GM18520 (cell line): ENCODE results near the gene RPL12.

ENCODE experiments used
- ATAC-seq: cut with Tn5 transposase; IDR thresholded peaks from one replicate; pipeline ENCODE4 v1.9.1; 2021; ENCODE audit not compliant: unreplicated experiment

The RPL12 gene

DNA sequence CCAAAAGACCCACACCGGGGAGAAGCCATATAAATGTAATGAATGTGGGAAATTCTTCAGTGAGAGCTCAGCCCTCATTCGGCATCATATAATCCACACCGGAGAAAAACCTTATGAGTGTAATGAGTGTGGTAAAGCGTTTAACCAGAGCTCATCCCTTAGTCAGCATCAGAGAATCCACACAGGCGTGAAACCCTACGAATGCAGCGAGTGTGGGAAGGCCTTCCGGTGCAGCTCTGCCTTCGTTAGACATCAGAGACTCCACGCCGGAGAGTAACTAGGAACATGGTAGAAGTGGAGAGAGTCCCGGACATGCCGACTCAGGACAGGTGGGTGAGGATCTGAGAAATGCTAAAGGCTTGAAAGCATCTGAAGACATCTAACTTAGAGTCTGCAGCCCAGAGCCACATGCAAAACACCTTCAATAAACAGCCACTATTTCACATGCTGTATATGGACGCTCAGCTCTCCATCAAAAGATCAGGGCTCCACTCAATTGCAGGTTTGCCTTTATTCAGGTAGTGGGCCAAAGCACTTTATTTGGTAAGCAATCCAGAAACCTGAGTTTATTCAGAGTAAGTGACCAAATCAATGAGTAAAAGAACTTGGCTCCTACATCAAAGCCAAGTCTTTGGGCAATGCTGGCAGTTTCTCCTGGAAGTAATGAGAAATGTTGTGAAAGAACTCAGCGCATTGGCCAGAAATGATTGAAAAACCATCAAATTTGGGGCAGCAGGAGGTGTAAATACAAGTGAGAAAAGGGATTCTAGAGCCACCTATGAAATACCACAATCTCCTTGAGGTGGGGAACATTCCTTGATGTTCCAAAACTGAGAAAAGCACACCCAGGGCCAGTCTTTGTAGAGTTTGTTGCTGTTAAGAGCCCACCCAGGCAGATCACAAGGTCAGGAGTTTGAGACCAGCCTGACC, 6.0 kb downstream of the RPL12 start:
- ATAC-seq: no peak

DNA sequence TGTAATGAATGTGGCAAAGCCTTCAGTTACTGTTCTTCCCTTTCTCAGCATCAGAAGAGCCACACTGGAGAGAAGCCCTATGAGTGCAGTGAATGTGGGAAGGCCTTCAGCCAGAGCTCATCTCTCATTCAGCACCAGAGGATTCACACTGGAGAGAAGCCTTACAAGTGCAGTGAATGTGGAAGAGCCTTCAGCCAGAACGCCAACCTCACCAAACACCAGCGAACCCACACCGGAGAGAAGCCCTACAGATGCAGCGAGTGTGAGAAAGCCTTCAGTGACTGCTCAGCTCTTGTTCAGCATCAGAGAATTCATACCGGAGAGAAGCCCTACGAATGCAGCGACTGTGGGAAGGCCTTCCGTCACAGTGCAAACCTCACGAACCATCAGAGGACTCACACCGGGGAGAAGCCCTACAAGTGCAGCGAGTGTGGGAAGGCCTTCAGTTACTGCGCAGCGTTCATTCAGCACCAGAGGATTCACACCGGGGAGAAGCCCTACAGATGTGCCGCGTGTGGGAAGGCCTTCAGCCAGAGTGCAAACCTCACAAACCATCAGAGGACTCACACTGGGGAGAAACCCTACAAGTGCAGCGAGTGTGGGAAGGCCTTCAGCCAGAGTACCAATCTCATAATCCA, 6.8 kb downstream of the RPL12 start:
- no peak for ATAC-seq

DNA sequence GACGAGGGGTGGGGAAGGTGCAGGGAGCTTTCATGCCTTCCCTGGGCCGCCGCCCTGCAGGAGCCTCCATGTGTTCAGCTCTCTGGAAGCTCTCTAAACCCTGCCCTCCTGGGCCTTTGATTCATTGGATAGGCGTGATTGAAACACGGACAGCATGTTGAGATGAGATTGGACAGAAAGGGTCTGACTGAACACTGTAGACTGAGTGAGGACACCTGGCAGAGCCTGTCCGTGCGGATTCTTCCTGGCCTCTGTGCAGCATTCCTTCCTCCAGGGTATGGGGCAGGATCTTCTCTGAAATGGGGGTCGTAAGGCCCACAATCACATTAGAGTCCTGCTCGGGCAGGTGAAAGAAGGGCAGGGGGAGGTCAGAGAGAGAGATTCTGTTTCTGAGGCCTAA, 12.8 kb downstream of the RPL12 start:
- no peak for ATAC-seq

DNA sequence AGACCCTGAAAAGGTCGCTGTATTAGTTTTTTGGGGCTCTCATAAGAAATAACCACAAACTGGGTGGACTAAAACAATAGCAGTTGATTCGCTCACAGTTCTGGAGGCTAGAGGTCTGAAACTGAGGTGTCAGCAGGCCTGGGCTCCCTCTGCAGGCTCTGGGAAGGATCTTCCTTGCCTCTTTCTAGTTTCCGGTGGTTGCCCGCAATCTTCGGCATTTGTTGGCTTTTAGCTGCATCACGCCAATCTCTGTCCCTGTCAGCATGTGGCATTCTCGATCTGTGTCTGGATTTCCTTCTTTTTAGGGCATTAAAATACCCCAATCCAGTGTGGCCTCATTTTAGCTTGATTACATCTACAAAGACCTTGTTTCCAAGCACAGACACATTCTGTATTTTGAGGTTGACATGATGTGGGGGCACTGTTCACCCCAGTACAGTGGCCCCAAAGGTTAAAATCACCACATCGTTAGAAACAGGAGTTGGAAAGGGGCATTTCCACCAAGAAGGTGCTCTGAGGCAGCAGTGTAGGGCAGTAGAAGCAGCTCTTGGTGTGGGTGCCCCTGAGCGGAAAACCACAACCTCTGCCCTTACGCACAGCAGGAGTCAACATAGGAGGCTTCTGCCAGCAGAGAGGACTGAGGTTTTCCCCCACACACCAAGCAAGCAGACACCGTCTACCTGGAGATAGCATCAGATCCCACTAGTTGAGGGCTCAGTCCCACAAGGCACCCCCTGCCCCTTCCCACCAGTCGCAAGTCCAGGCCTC, 13.5 kb downstream of the RPL12 start:
- ATAC-seq: no peak

DNA sequence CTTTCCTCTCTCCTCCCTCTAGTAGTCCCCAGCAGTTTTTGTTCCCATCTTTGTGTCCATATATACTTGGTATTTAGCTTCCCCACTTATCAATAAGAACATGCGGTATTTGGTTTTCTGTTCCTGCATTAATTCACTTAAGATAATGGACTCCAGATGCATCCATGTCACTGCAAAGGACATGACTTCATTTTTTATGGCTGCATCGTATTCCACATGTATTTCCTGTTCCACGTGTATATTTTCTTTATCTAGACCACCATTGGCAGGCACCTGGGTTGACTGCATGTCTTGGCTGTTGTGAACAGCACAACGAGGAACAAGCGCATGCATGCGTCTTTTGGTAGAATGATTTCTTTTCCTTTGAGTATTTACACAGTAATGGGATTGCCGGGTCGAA, 20.8 kb downstream of the RPL12 start:
- no peak for ATAC-seq

DNA sequence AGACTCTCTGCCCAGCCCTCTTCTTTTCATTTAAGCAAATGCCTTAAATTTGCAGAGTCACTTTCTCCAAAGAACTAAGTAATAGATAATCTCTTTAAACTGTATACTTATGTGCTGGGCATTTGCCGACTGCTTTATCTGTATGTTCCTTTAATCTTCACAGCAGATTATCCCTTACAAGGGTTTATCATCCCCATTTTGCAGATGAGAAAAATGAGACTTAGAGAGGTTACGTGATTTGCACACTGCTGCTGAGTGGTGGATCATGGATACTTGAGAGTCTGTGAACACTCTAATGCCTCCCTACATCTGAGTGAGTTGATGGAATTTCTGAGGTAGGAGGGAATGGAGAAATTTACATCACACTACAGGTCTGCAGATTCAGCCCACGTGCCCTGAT, 22.9 kb downstream of the RPL12 start:
- no peak for ATAC-seq

DNA sequence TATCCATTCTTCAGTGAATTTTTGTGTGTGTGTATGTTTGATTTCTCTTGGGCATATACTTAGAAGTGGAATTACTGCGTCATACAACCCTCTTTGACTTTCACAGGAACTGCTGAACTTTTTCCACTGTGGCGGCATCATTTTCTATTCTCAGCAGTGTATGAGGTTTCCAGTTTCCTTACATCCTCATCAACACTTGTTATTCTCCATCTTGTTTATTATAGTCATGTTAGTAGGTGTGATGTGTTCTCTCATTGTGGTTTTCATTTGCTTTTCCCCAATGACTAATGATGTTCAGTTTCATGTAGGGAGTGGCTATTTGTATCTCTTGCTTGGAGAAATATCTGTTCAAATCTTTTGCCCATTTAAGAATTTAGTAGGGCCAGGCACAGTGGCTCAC, 24.4 kb downstream of the RPL12 start:
- no peak for ATAC-seq

DNA sequence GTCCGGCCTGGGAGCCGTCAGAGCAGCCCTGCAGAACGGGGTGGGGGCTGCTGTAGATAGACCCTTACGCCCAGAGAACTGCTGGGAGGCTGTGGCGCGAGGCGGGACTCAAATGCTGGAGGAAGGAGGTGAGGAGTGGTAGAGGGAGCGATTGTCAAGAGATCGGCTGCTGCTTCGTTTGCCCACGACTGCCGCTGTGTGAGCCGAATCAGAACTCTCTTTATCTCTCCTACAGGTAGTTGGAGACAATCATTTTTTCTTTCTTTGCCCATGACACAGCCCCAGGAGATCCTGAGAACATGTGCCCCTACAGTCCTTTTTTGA, 26.6 kb downstream of the RPL12 start:
- ATAC-seq: peak; percentile 6

DNA sequence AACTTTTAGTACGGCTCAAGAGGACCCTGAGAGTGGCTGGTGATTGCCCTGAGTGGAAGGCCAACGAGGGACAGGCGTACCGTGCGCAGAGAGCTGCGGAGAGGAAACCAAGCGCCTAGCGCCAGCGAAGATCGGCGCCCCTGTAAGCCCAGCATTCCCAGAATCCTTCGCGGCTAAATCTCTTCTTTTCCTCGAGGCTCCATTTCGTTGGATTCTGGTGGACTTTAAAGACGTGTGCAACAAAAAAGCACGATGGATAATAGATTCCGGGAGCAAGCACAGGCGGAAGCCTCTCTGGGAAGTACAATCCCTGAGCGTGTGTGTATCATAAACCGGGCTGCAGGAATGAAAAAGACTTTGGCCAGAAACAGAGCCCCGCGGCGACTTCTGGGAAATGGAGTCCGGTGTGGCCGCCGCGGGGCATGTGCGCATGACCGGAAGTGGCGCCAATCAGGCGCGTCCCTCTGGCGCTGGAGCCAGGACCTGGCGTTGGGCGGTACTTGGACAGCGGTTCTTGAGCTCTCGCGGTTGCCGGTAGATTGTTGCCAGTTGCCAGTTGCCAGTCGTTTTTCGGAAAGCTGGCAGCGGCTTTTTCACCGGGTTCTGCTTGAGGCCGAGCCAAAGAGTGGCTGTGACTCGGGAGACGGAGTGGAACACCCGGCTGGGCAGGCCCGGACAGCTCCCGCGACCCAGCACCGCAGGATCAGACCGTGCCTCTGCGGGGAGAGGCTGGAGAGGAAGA, 27.1 kb downstream of the RPL12 start, which contains the start of gene ZNF79:
Gene ZNF79 (plus strand): TSS at position 449 of the 742 bp plus-strand sequence. CDS start 406 bp downstream, outside the sequence.
- peak; percentile 81 for ATAC-seq

DNA sequence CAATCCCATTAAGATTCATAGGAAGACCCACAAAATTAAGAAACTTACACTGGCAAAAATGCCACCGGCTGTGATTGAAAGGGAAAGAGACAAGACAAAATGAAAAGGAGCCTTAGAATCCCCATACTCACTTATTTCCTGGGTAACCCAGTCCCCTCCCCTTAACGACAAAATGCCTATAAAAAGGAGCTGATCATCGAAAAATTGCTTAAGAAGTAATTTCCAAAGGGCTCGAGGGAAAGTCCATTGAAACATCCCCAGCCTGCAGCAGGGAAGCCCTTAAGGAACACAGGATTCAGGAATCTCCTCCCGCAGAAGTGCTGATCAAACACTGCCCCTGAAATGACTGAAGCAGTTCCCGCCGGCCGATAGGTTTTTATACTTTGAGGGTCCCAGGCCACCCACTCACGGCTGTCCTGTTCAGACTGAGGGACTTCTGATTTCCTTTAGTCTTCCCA, 27.7 kb downstream of the RPL12 start:
- ATAC-seq: no peak

DNA sequence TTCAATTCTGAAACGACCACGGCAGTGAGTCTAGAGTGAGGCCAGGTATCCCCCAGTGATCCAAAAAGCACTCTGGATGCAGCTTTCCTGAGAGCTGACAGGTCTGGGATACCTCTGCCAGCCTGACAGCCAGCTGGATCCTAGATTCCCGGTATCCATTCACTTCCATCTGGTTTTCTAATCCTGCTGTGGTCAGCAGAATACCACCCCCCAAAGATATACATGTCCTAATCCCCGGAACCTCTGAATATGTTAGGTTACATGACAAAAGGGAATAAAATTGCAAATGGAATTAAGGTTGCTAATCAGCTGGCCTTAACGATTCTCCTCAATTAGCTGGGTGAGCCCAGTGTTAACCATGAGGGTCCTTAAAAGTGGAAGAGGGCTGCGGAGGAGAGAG, 28.4 kb downstream of the RPL12 start:
- ATAC-seq: no peak

DNA sequence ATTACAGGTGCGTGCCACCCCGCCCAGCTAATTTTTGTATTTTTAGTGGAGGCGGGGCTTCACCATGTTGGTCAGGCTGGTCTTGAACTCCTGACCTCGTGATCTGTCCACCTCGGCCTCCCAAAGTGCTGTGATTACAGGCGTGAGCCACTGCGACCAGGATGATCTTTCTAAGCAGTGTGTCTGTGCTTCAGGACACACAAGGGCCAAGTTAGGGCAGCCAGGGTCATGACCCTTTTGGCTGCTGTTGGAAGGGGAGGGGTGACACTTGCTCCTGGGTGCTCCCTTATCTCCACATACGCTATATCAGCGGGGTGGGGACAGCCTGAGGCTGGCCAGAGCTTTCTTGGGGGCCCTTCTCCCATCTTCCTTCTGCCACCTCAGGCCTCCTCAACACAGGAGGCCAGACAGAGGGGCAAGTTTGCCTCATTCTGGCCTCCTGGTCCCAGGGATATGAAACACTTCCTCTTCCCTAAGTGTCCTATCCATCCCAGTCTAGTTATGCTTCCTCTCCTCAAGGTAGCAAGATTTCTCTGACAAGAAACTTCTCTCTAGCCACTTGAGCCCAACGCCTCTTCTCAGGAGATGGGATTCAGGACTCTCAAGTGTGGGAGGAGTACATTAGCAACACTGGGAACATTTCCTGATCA, 28.9 kb downstream of the RPL12 start:
- no peak for ATAC-seq

DNA sequence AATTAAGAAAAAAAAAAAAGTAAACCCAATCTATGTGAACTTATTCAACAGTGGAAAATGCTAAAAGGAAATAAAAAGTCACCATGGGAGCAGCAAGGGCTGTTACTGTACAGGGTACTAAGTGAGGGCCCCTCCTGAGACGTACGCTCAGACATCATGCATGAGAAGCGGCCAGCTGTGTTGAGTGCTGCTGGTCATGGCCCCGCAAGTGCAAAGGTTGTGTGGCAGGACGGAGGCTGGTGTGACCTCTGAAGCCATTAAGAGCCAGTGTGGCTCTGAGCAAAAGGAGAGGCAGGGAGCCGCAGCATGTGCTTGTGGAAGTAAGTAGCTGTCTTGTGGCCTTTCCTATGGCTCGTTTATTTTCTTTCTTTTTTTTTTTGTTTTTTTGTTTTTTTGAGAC, 30.1 kb downstream of the RPL12 start:
- no peak for ATAC-seq

DNA sequence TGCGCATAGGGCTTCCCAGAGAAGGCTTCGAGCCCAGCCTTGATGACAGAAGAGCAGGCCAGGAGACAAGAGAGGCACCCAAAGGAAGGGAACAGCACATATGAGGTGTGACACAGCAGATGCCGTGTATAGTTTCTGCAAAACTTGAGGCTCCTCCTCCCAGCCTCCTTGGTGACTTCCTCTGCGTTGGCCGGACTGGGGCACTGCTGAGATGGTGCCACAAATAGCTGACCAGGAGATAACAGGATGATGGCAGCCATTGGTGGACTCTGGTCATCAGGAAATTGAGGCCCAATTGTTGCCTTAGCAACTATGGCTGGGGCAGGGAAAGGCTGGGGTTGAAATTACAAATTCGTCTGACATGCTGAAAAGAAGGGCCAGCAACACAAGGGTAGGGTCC, 31.9 kb downstream of the RPL12 start:
- no peak for ATAC-seq

DNA sequence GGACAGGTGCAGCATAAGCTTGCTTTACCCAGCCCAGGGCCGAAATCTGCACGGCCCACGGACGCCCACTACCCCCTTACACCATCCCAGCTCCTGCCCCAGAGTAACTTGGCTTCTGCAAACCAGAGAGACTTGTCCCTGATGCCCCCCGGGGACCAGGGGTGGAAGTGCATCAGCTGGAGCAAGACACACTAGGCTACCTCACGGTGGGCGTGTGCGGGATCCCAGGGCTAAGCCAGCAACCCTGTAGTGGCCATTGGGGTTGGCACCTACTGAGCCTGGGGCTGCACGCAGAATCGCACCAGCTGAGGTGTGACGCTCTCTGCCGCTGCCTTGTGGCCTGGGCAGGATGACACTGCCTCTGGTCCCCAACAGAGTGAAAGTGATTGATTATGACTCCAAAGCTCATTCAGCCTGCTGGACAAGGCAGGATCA, 33.2 kb downstream of the RPL12 start:
- no peak for ATAC-seq

DNA sequence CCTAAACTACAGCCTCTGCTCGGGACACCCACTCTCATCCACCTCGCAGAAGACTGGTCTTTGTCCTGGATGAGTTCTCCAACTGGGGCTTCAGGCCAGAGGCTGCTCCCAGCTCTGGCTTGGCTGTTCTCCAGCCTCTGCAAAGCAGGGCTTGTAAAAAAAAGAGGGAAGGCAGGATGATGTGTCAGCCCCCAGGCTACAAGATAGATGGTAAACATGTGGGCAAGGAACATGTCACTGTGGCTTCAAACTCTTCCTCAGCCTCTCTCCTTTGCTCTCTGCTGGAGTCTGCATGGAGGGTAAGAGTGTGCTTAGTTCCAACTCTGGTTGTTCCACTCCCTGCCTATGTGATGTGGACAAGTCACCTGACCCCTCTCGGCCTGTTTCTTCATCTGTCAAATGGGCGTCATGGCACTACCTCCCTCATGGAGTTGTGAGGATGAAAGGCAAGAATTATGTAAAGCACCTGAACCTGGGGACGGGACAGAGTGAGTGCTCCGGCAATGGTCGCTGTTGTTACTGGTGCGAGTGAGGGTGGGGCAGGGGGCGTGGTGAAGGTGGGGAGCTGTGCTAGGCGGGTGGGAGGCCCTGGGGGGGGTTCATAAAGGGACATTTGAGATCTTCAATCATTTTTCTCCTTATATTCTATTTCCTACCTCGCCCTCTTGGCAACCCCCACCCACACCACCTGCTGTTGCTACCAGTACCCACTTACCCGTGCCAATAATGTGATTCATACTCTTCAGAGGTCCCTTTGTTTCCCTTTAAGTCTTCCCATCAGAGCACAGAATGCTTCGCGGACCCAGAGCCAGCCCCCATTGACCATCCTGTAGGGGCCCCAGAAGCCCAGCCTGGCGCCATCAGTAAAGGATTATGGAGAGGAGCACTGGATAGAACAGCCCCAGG, 33.8 kb downstream of the RPL12 start:
- no peak for ATAC-seq

DNA sequence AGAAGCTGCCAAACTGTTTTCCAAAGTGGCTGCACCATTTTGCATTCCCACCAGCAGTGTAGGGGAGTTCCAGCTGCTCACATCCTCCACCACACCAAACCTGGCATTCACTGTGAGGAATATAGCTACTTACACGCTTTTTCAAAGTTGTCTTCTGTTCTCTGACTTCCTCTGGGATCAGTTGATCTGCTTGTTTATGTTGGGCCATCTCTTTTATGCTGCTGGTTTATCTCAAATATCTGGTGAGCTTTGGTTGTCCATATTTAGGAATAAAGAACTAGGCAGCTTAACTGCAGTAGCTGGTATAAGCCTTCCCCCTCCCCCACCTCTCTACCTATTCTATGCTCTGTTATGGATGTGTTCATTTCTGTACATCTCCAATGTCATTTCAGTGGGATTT, 35.5 kb downstream of the RPL12 start:
- no peak for ATAC-seq

DNA sequence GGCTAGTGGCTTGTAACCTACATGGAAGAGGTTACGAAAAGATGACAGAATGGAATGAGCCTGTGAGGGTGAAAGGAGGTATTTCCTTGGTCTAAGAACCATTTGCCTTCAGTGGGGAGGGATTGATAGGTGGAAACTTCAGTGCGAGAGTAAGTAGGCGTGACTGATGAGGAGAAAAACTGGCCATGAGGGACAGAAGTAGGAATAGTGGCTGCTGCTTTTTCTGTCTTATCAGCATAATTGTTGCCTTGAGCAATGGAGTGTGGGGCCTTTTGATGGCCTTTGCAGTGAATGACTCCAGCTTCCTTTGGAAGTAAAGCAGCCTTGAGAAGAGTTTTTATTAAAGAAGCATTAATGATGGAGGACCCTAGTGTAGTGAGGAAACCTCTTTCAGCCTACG, 36.1 kb downstream of the RPL12 start:
- no peak for ATAC-seq

DNA sequence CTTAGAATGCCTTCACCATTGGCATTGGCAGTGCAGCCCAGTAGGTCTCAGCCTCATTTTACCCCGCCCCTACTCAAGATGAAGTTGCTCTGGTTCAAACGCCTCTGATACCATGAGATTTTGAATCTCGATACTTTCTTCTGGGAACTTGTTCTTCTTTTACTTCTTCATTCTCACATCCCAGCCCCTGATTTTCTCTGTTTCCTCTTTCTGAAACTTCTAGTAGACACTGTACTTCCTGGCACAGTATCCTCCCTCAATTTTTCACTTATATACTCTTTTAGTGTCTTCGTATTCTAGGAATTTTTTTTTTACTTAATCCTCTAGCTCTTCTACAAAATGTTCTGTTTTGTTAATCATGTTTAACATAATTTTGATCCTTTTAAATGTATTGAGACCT, 40.1 kb downstream of the RPL12 start:
- no peak for ATAC-seq

DNA sequence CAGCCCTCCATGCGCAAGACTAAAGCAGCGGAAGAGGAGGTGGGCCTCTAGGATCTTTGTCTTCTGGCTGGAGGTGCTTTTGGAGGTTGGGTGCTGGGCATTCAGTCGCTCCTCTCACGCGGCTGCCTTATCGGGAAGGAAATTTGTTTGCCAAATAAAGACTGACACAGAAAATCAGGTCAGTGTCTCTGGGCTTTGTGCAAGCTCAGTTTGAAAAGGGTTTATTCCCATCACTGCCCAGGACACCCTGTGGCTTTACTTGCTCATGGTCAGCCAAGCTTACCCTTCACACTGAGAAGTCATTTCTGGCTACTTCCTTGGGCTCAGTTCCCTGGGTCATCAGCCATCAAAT, 43.7 kb downstream of the RPL12 start:
- no peak for ATAC-seq
